Liver (tissue), 9 donors: Measurements from ENCODE around the gene CCDC82. TPM values are rescaled to one million over a fixed set of nuclear protein-coding genes. Genes with fewer than 3 reads are reported as not detected.

Experiments
- DNase-seq: peaks from one replicate; pipeline ENCODE4 v3.0.0-alpha.2; 2017; ENCODE audit warnings: low spot score
- H3K27ac ChIP-seq, 2 donors: one replicate each; pipeline ENCODE4 v1.7.0; 2013; ENCODE audit warnings: inconsistent platforms in 2 of 2, low read length in 2 of 2, control low read depth in 1 of 2, low read depth in 1 of 2, mild to moderate bottlenecking in 1 of 2
- H3K27me3 ChIP-seq, 4 donors: one replicate each; pipeline versions ENCODE4 v1.6.1 to v1.7.0; 2013; ENCODE audit warnings: low read length in 3 of 4, inconsistent platforms in 1 of 4, mild to moderate bottlenecking in 1 of 4, moderate library complexity in 1 of 4; ENCODE audit not compliant: control insufficient read depth in 4 of 4, insufficient read depth in 4 of 4
- H3K36me3 ChIP-seq, 4 donors: one replicate each; pipeline versions ENCODE4 v1.6.1 to v1.7.0; 2013; ENCODE audit warnings: low read length in 3 of 4, mild to moderate bottlenecking in 3 of 4, low read depth in 1 of 4, moderate library complexity in 1 of 4; ENCODE audit not compliant: control insufficient read depth in 4 of 4, insufficient read depth in 3 of 4
- H3K4me1 ChIP-seq, 4 donors: one replicate each; pipeline versions ENCODE4 v1.6.1 to v1.7.0; 2013; ENCODE audit warnings: low read length in 3 of 4, mild to moderate bottlenecking in 3 of 4, moderate library complexity in 1 of 4; ENCODE audit not compliant: control insufficient read depth in 4 of 4, insufficient read depth in 4 of 4
- H3K4me3 ChIP-seq, 3 donors: one replicate each; pipeline versions ENCODE4 v1.6.1 to v1.7.0; 2013; ENCODE audit warnings: low read length in 3 of 3, control low read depth in 1 of 3, low read depth in 1 of 3, mild to moderate bottlenecking in 1 of 3
- H3K9ac ChIP-seq, 2 donors: one replicate each; pipeline ENCODE4 v1.7.0; 2013; ENCODE audit warnings: low read length in 2 of 2, mild to moderate bottlenecking in 2 of 2, moderate library complexity in 2 of 2, control low read depth in 1 of 2, low read depth in 1 of 2
- H3K9me3 ChIP-seq, 4 donors: one replicate each; pipeline versions ENCODE4 v1.6.1 to v1.7.0; 2013; ENCODE audit warnings: low read length in 3 of 4; ENCODE audit not compliant: control insufficient read depth in 4 of 4
- ATF3 ChIP-seq: IDR thresholded peaks from 2 replicates; pipeline ENCODE4 v1.6.1; 2016; ENCODE audit warnings: antibody characterized with exemption
- CTCF ChIP-seq: fragments of 150-350 bp; IDR thresholded peaks from 2 replicates; pipeline ENCODE4 v1.5.1; 2017; ENCODE audit warnings: improper control_type of control experiment, low read depth, low read length; ENCODE audit not compliant: missing input control
- EGR1 ChIP-seq, 2 donors: IDR thresholded peaks; 2 replicates each; pipeline ENCODE4 v1.6.1; 2016 to 2018; ENCODE audit warnings: antibody characterized with exemption in 2 of 2, low read depth in 2 of 2
- FOXA1 ChIP-seq: IDR thresholded peaks from 2 replicates; pipeline ENCODE4 v1.6.1; 2016; ENCODE audit warnings: antibody characterized with exemption
- FOXA2 ChIP-seq: IDR thresholded peaks from 2 replicates; pipeline ENCODE4 v1.6.1; 2016; ENCODE audit warnings: antibody characterized with exemption
- GABPA ChIP-seq, 2 donors: IDR thresholded peaks in 1 of 2; conservative IDR thresholded peaks in 1 of 2; 2 replicates each; pipeline ENCODE4 v1.6.1; 2016; ENCODE audit warnings: antibody characterized with exemption in 2 of 2, mild to moderate bottlenecking in 1 of 2, moderate library complexity in 1 of 2
- HNF4A ChIP-seq, 2 donors: conservative IDR thresholded peaks; 2 replicates each; pipeline ENCODE4 v1.6.1; 2016; ENCODE audit warnings: antibody characterized with exemption in 2 of 2, mild to moderate bottlenecking in 2 of 2
- HNF4G ChIP-seq: IDR thresholded peaks from 2 replicates; pipeline ENCODE4 v1.6.1; 2016; ENCODE audit warnings: antibody characterized with exemption
- JUND ChIP-seq, 2 donors: IDR thresholded peaks; 2 replicates each; pipeline ENCODE4 v1.6.1; 2016; ENCODE audit warnings: antibody characterized with exemption in 2 of 2
- MAX ChIP-seq: IDR thresholded peaks from 2 replicates; pipeline ENCODE4 v1.6.1; 2016; ENCODE audit warnings: antibody characterized with exemption
- NR2F2 ChIP-seq: IDR thresholded peaks from 2 replicates; pipeline ENCODE4 v1.6.1; 2016; ENCODE audit warnings: antibody characterized with exemption
- RAD21 ChIP-seq, 2 donors: IDR thresholded peaks; 2 replicates each; pipeline ENCODE4 v1.6.1; 2016; ENCODE audit warnings: antibody characterized with exemption in 2 of 2, mild to moderate bottlenecking in 2 of 2
- REST ChIP-seq: IDR thresholded peaks from 2 replicates; pipeline ENCODE4 v1.6.1; 2016; ENCODE audit warnings: antibody characterized with exemption, mild to moderate bottlenecking
- RXRA ChIP-seq, 2 donors: IDR thresholded peaks; 2 replicates each; pipeline ENCODE4 v1.6.1; 2017 to 2018; ENCODE audit warnings: antibody characterized with exemption in 2 of 2, mild to moderate bottlenecking in 1 of 2
- SP1 ChIP-seq: IDR thresholded peaks from 2 replicates; pipeline ENCODE4 v1.6.1; 2018; ENCODE audit warnings: antibody characterized with exemption, mild to moderate bottlenecking
- TAF1 ChIP-seq: conservative IDR thresholded peaks from 2 replicates; pipeline ENCODE4 v1.6.1; 2016; ENCODE audit warnings: antibody characterized with exemption, mild to moderate bottlenecking
- YY1 ChIP-seq: IDR thresholded peaks from 2 replicates; pipeline ENCODE4 v1.6.1; 2016; ENCODE audit warnings: antibody characterized with exemption, mild to moderate bottlenecking
- ZBTB33 ChIP-seq: IDR thresholded peaks from 2 replicates; pipeline ENCODE4 v1.6.1; 2016; ENCODE audit warnings: antibody characterized with exemption
- WGBS: extraction: QIAGEN DNeasy Blood & Tissue Kit; methylation state at CpG from one replicate; pipeline ENCODE4 v1.1.7; 2013; 5-methylcytosine and 5-hydroxymethylcytosine counted together
- polyA plus RNA-seq, 2 donors: library from polyadenylated mRNA; stranded (reverse) in 1 of 2; unstranded in 1 of 2; fragments of 200-250 nt in 1 of 2; fragments of >200 nt in 1 of 2; fragmentation: Nextera tagmentation in 1 of 2; extraction: Ambion mirVana in 1 of 2; gene quantifications; one replicate each; pipeline versions ENCODE4 v1.2.1 to v1.2.3, GENCODE V29; 2013 to 2015
- total RNA-seq, 2 donors: library from RNA; depleted of rRNA; stranded (reverse); fragments of >200 nt; gene quantifications; one replicate each; pipeline ENCODE4 v1.2.3, GENCODE V29; 2014
- donor health status: healthy.
- donor health status: healthy.
- donor health status: healthy.
- donor health status: healthy.
- donor health status: healthy.

The CCDC82 gene
- total and polyA plus RNA-seq, 4 donors: 4.5 to 14.5 (median 11.0) TPM

GRCh38 chr11:96373826-96374225 lies 15.9 kb downstream of the CCDC82 start:
- H3K27ac ChIP-seq: no peak overlapping the region
- no peak overlapping the region for H3K4me3 ChIP-seq
- 95% methylated on average over 4 of the region's 4 CpGs for WGBS
- H3K27me3 ChIP-seq: no peaks in the 10 kb centered on the region
- DNase-seq: no peak
- H3K9me3 ChIP-seq: no peaks in the 10 kb centered on the region
- TF ChIP-seq RXRA (IDR thresholded peaks at IDR 0.05) (no peak), JUND (IDR thresholded peaks at IDR 0.05) (no peak), ZBTB33 (no peak), GABPA (IDR thresholded peaks at IDR 0.05 in 1 of 2, conservative IDR thresholded peaks at IDR 0.05 in 1 of 2) (no peak), REST (no peak), FOXA1 (no peak), YY1 (no peak), HNF4G (no peak), TAF1 (no peak), ATF3 (no peak), MAX (no peak), SP1 (no peak), NR2F2 (no peak), EGR1 (IDR thresholded peaks at IDR 0.05; ENCODE audit: low read depth in 2 of 2) (no peak), FOXA2 (no peak), CTCF (no peak), RAD21 (IDR thresholded peaks at IDR 0.05) (no peak), HNF4A (conservative IDR thresholded peaks at IDR 0.05) (no peak)
- peaks cover 0 to 8% (median 5%) of the 10 kb centered on the region in 4 donors for H3K36me3 ChIP-seq
- H3K4me1 ChIP-seq: no peaks in the 10 kb centered on the region
- H3K9ac ChIP-seq: no peak overlapping the region

- DNase-seq: no peak
- no peaks in the 10 kb centered on the region for H3K4me1 ChIP-seq
- no peaks in the 10 kb centered on the region for H3K9me3 ChIP-seq
- H3K9ac ChIP-seq: no peak overlapping the region
- no peak overlapping the region for H3K4me3 ChIP-seq
- no peak overlapping the region for H3K27ac ChIP-seq
- peaks cover 0 to 10% (median 9%) of the 10 kb centered on the region in 4 donors for H3K36me3 ChIP-seq
- 93% methylated on average over 2 of the region's 2 CpGs for WGBS
- no peaks in the 10 kb centered on the region for H3K27me3 ChIP-seq
- TF ChIP-seq ZBTB33 (no peak), MAX (no peak), REST (no peak), GABPA (IDR thresholded peaks at IDR 0.05 in 1 of 2, conservative IDR thresholded peaks at IDR 0.05 in 1 of 2) (no peak), JUND (IDR thresholded peaks at IDR 0.05) (no peak), FOXA2 (no peak), RAD21 (IDR thresholded peaks at IDR 0.05) (no peak), YY1 (no peak), SP1 (no peak), NR2F2 (no peak)
Observed at GRCh38 chr11:96367342-96367741, 22.4 kb downstream of the CCDC82 start.
